NCI-H510A treated with DMSO at 0.1 percent for 48 hours (cell line): ENCODE measurements around the gene ARID5B.
A peak's percentile ranks its signal among the peaks of the same experiment; 100 is the strongest.

Experiments
- DNase-seq: peaks from one replicate; lab custom pipeline; 2025; lab: John Stamatoyannopoulos, UW

Gene ARID5B

DNA sequence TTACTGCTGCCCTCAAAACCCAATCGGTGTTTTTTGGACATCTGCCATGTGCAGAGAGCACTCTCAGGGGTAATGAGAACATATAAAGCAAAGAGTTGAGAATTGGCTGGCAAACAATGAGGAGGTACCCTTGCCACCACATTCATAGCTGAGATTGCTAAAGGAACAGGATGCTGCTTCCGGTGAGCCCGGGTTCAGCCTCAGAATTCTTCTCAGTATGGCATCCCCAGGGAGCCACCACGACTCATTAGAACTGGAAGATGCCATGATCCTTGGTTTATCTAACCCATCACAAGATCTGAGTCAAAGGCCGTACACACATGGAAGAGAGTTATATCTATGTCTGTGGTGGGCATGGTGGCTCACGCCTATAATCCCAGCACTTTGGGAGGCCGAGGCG, 174.4 kb downstream of the ARID5B start:
- peak; percentile 39 for DNase-seq

DNA sequence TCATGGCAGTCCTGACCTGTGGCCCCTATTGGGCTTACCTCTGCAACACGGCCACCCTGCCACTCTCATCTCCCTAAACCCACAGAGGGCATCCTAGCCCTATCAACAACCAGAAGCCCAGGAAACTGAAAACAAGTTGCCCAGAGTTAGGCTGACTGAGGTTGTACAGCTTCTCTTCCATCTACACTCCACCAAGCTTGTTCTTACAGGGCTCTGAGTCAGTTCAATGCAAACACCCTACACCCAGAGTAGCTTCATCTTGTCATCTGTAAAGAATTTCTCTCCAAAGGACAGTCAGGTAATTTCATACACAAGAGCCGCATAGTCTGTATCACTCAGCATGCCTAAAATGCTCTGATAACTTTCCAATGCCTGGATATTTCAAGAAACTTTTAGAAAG, 175.4 kb downstream of the ARID5B start:
- DNase-seq = no peak

DNA sequence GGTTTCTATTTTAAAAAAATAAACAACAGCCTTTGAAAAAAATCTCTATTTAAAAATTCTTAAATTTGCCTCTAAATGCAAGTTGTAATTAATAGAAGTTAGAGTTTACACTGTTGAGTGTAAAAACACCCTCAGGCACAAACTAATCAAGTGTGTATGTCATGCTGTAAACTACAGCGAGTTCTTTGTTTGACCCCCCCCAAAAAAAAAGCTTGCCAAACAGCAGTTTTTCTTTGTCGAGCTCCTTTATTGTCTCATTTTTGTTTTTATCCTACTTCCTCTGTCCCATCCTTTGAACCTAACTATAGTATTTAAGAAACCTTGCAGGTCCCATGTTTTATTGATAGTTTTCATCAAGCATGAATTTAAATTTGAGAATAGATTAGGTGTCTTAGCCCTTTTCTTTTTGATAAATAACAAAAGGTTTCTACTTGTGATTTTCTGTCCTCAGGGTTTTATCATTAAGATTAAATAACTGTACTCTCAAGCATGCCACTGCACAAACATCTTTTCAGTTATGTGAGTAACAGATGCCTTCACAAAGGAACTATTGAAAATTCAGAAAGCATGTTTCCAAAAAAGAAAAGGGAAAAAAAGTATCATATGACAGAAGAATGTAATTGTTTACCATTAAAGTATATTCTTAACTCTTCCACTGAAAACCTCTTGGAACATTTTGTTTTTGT, 176.0 kb downstream of the ARID5B start:
- no peak for DNase-seq

DNA sequence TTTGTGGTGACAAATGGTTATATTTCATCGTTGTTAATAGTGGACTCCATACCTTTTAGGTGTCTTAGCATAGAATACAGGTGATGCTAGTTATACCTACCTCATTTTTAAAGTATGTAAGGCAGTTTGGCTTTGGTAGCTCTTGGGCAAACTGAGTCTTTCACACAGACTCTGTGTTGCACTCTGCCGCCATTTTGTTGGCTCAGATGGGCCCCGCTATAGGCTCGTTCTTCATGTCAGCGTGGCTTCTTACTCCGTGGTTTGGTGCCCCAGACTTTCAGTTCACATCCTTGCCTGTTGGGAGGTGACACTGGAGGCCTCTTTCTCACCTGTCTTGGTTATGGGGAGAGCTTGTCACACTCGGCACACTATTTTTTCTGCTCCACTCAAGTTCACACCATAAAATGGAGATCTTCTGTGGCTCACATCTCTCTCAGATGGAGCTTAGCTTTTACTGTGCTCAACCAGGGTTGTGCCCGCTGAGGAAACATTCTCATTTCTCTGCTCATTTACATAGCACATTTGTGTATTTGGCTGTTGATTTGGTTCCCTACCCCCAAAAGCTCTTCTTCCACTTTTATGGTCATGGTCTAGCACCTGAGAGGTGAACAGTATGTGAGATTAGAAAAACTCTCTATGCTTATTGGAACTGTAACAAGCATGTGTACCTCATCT, 178.5 kb downstream of the ARID5B start:
- DNase-seq = no peak

DNA sequence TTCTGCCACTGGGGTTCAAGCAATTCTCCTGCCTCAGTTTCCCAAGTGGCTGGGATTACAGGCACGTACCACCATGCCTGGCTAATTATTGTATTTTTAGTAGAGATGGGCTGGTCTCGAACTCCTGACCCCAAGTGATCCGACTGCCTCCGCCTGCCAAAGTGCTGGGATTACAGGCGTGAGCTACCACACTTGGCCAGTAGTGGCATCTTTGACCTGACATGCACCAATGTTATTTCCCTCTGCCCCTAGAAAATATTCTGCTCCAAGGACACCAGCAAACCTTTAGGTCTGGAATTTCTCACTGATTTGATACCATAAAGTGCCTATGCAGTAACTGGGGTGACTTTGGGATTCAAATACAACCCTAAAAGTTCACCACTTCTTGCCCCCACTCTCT, 179.4 kb downstream of the ARID5B start:
- DNase-seq = no peak

DNA sequence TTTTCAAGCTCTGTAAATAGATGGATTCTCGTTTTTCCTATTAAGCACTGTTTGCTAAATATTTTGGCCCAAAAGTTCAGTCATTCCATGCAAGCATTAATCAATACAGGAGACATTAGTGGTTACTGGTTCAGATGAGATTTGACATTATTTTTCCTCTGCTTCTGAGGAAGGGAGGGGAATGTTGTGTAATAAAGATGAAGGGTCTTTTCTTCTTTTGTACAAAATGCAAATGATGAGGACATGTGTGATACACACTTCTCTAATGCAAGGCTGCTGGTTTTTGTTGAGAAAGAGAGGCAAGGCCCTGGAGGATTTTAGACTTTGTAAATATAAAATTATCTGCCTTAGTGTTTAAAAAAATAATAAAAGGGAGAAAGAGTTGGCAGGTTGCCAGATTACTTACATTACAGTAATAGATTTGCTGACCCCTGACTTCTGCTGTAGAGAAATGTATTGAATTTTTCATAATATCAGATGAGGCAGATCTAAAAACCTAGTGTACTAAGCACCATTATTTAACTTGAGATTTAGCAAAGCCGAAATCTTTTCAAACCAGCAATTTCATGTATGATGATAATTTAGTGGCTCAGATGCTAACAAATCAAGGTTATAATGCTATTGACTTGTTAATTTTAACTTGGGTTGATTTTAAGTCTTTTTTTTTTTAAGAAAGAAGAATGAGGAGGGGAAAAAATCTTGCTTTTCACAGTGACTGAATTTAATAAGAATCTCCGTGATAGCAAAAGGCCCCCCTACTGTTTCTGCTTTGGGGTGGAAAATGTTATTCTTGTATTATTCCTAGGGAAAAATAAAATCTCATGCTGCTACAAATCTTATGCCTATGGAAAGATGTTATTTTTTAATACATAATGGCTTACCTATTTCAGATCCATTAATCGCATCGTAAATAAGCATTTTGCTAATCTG, 180.1 kb downstream of the ARID5B start:
- DNase-seq = no peak

DNA sequence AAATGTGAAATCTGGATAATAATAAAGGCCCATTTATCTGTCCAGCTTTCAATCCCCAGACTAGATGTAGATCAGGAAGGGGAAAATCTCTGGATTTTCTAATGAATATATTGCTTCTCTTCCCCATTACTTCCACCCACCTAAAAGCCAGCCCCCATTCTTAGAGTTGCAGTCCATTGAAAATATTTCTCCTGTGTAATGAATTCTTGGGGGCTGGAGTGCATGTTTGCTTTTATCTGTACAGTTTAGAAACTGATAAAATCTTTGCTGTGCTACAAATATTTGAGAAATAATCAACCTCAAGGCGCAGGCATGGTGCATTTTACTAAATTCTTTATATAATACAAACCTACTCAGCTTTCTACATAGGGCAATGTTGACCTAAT, 180.8 kb downstream of the ARID5B start:
- DNase-seq = no peak

DNA sequence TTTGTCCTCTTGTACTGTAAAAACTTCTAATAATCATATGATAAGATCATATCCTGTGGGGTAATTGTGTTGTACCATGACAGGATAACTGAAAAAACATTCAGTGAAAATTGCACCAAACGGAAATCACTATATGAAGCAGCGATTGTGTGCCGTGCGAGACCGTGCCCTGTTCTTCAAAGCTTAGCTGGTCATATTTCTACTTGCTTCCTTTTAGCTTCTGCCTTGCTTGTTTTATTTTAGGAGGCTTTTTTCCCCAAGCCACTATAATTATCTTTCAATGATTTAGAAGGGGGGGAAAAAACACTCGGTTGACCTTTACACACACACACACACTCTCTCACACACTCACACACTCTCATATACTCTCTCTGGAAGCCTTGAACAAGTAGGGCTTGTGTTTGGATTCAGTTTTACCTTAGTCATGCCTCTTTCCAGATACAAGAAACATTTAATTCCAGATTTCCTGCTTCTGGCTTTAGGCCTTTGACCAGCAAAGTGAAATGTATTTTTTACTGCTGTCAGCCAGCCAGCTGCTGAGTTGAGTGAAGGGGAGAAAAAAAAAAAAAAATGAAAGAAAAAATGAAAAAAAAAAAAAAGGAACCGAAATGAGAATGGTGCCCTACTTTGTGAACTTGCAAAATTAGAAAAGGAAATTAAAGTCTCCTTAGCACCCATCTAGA, 181.4 kb downstream of the ARID5B start:
- peak; percentile 12 for DNase-seq

DNA sequence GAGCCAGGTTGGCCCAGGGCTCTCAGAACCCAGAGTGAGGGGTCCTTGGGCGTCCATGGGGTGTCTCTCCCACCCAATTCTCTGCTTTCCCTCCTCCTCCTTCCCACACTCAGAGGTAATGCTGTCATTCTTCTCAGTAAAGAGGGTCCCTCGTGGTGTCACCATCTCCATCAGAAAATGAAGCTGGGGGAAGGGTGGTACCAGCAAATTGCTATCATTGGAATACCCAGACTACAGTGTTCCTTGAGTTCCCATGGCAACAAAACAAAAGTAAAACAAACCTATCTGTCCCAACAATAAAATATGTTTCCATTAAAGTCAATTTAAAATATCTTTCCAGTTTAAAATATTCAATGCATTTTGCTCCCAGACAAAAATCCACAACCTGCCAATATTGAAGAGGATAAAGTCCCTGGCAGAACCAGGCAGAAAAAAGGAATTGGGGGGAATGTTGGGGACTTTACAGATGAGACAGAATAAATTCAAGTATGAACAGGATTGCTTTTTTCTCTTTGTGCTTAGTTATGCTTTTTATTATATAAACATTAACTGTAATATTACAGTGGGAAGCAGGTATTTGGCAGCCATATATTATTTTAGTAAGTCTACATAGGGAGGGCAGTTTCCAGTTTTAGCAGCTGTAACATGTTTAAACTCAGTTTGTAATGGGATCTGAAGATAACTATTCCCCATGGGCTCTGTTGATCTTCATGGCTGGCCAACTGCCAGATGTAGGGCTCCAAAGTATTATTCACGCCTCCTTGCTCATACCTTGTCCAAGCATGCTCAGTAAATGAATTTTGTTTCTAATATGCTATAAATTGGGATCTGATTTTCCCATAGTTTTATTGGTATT, 182.1 kb downstream of the ARID5B start:
- peak; percentile 34 for DNase-seq

DNA sequence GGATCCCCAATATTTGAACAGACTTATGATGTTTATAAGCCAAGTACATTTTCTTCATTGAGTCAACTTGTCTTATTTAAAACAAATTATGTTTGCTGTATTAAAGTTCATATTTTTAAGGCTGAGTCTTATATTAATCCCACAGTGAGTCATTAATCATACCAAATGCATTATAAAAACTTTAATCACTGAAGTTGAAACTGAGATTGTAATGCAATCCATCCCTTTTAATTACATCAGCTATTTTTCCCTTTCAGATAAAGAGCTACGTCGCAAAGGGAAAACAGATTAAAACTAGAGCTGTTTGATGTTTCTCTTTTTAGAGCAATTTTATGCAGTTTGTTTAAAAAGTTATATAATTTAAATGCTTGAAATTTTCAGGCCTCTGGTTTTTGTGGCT, 183.0 kb downstream of the ARID5B start:
- DNase-seq = no peak

DNA sequence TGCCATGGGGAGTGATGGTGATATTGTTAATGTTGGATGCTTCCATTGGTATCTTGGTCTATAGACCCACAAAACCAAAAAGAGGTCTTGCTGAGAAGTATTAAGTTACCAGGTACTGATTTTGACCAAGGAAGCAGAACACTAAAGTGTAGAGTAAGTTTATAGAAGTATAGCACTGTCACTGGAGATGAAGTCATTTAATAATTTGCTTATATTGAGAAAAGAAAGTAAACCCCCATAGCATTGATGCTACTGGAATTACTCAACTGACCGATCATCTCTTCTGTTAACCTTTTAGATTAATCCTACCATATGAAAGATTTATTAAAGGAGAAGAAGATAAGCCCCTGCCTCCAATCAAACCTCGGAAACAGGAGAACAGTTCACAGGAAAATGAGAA, 183.9 kb downstream of the ARID5B start:
- no peak for DNase-seq

DNA sequence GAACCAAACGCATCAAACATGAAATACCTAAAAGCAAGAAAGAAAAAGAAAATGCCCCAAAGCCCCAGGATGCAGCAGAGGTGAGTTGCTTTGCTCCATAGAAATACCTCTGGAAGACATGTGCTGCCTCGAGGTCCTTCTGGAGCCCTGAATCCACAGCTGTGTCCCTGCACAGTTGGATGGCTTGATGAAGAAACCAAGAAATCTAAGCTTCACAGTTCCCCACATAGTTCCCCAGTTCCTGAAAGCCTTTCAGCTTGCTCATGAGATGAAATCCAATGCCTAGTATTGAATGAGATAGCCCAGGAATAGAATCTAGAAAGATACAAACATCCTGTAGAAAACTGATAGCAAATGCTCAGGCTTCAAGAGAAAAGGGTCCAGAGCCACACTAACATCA, 184.3 kb downstream of the ARID5B start:
- DNase-seq = no peak

DNA sequence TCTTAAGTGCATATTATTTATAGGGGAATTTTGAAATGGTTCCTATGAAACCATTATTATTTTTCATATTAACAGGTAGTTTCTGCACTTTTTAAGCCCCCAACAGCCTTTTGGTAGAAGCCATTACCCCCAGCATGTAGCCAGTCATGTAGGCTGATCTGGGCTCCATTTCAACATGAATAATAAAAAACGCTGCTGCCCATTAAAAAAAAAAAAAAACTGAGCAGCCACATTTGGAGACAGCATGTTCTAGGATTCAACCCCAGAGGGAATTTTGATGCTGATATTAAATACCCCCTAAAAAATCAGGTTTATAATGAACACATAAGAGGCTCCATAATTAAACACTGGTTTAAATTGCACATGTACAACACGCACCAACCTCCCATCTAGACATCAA, 185.8 kb downstream of the ARID5B start:
- no peak for DNase-seq

DNA sequence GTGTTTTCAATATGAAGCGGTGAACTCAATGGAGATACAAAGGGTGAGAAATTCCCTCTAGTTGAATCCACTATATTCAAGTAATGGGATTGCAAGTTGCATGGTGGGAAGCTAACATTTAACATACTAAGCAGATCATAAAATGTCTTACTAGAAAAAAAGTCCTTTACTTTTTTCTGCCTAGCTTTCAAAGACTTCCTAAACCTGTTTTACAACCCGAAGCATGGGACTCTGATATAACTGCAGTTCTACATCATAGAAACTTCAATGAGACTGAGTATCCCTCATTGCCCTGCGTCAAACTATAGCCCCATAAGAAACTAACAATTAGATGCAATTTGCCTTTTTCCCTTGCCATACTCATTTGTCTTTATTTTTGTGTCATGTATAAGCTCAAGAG, 187.3 kb downstream of the ARID5B start:
- no peak for DNase-seq

DNA sequence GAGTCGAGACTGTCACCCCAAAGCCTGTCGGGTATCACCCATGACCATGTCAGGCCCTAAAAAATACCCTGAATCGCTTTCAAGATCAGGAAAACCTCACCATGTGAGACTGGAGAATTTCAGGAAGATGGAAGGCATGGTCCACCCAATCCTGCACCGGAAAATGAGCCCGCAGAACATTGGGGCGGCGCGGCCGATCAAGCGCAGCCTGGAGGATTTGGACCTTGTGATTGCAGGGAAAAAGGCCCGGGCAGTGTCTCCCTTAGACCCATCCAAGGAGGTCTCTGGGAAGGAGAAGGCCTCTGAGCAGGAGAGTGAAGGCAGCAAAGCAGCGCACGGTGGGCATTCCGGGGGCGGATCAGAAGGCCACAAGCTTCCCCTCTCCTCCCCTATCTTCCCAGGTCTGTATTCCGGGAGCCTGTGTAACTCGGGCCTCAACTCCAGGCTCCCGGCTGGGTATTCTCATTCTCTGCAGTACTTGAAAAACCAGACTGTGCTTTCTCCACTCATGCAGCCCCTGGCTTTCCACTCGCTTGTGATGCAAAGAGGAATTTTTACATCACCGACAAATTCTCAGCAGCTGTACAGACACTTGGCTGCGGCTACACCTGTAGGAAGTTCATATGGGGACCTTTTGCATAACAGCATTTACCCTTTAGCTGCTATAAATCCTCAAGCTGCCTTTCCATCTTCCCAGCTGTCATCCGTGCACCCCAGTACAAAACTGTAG, 191.0 kb downstream of the ARID5B start:
- no peak for DNase-seq

DNA sequence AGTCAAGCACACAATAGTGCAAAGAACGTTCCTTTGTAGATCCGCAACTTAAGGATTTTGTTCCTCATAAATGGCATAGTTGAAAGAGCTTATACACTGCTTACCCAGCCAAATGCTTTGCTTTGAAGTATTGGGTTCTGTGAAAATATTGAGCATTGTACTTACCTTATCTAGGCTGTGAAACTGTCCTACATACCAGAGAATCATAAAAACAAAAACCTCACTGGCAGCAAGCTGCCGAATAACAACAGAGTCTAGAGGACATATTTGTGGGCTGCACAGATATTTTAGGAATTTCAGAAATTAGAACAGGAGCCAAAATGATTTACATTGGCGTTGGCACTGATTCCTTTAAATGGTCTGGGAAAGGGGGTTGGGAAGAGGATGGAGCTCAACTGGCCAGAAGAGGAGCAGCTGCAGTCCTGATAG, 192.4 kb downstream of the ARID5B start:
- no peak for DNase-seq

DNA sequence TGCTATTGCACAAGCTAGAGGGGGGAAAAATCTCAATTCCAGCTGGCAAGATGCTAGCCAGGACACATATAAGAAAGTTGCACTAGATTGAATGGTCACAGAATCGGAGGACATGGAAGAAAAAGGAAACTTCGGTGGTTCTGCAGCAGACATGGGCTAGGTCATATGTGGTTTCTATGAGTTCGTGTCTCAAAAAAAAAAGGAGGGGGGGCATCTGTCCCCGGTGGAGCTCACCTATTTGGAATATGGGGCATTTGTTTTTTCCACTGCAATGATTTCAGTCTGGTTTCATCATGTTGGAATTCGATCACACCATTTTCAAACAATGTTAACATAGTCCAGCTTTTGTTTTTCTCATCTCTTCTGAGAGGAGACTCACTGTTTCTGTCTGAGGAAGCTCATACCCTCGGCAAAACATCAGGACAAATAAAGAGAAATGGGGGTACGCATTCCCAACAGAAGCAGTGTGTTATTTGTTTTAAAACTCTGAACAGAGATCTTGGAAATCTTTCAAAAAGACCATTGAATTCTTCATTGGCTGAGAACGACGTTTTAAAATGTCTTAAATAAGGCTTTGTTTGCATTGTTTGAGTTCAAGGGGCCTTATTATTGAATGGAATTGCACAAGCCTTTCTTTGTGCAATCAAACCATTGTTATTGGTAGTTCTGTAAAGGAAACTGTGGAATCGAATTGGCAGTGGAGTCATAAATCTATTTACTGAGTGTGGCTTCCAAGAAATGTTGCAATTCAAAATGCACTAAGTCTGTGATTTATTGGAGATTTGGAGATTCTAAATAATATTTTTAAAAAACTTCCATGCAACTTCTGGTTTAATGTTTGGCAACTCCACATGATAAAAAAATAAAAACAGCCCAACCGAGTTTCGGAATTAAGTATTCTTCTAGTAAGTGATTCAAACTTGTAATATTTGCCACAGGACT, 194.0 kb downstream of the ARID5B start:
- no peak for DNase-seq

DNA sequence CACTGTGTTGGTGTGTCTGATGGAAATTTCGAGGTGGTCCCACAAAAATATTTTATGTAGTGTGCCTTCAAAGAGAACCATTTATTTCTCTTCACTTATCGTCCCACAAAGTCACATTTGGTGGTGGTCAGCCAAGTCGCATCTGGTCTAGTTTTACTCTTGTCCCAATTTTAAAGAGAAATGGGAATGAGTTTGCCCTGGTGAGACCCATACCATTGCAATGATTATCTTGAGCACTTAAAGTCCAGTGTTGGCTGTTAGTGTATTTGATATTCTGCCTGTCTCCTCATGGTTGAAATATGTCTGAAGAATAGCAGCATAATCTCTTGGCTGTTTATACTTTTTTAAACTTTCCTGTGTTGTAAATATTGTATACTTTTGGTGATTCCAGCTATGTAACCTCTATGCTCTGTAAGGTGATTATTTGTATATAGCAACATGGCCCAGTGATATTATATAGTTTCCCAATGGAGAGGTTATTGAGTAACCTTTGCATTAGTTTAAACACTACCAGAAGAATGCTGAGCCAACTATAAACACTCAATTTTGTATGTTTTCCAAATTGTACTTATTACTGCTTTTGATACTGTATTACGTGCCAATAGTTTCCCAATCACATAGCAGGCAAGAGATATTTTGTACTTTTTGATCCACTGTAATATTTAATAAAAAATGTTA, 194.9 kb downstream of the ARID5B start:
- no peak for DNase-seq
